ENCODE measurements around the gene TMTC4. TPM values are rescaled to one million over a fixed set of nuclear protein-coding genes. Genes with fewer than 3 reads are reported as not detected.
"Not testable (repeated sequence)": the region's sequence is repeated elsewhere in the genome, so short reads cannot be mapped to it uniquely, and the experiment has no call there.

TMTC4 gene
- total RNA-seq, 2 experiments from 2014 or later, result 13.4 to 16.8 TPM

DNA sequence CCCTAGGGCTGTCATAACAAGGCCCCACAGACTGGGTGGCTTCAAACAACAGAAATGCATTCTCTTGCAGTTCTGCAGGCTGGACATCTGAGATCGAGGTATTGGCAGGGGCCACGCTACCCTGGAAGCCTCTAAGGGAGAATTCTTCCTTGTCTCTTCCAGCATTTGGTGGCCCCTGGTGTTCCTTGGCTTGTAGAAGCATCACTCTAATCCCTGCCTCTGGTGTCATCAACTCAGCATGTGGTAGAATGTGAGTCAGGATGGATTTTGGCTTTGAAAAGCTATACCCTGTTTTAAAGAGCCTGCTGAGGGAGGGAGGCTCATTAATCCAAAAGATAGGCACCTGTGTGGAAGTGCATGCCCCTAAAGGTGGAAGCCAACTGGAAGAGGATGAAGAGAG is 78.1 kb downstream of the TMTC4 start:
- Mint-ChIP-seq H3K27me3 (no peaks in the 10 kb centered on the region), H3K4me1 (no peaks in the 10 kb centered on the region), H3K36me3 (no peaks in the 10 kb centered on the region), H3K27ac (no peak overlapping the region), H3K4me3 (no peak overlapping the region), H3K9me3 (no peaks in the 10 kb centered on the region)
- DNase-seq, result no peak

DNA sequence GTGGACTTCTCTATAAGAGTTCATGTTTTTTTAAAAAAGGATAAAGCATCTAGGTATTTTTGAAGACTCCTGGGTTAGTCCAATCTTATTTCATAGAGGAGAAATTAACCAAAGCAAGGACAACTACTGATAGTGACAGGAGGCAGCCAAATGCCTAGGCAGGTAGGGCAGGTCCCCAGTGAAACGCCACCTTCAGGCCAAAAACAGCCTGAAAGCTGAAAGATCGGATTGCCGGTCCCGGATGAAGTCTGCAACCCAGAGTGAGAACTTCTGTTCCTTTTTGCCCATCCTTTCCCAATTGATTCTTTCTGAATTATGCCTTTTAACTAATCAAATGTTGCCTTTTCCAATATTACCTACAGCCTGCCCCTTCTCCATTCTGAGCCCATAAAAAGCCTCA is 79.9 kb downstream of the TMTC4 start:
- Mint-ChIP-seq H3K9me3 (no peaks in the 10 kb centered on the region), H3K4me3 (no peak overlapping the region), H3K27ac (no peak overlapping the region), H3K36me3 (no peaks in the 10 kb centered on the region), H3K27me3 (no peaks in the 10 kb centered on the region), H3K4me1 (peaks cover 1% of the 10 kb centered on the region)
- DNase-seq, result no peak

DNA sequence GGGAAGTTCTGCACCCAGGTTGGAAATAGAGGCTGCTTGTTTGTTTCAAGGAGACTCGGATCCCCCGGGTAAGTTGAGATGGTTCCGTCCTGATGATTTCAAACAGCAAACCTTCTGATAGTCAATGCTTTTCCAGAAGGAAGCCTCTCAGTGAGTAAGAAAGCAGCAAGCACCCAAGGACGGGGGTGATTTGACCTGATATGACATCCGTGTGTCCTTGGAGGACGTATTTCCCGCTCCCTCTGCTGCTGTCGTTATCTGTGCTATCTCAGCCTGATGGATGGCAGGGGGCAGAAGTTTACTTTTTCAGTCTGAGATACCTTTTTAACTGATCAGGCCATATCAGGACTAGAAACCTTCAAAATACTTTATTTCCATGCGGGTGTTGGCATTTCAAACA is 80.3 kb downstream of the TMTC4 start:
- Mint-ChIP-seq H3K36me3 (no peaks in the 10 kb centered on the region), H3K4me3 (no peak overlapping the region), H3K4me1 (peaks cover 1% of the 10 kb centered on the region), H3K9me3 (no peaks in the 10 kb centered on the region), H3K27me3 (no peaks in the 10 kb centered on the region), H3K27ac (no peak overlapping the region)
- DNase-seq, result no peak

DNA sequence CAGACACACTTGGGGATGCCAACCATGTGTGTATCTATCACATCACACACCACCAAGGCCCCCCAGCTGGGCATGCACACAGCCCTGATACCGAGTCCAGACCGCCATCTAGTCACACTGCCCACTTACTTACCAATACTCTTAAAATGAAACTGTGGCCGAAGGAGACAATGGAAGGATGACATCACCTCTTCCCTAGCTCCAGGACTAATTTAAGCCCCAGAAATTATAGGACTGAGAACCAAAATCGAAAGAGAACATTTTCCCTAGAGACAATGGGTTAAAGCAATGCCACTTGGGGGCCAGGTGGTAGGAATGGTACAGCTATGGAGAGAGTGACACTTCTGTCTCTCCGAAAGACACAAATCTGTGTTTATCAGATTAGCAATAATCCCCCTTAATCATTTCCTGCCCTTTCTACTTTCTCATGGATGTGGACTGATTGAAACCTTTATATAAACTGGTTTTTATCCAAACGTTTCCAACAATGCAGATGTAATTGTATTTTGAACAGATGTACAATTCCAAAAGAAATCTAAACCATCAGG is 85.3 kb downstream of the TMTC4 start:
- Mint-ChIP-seq H3K4me3 (peak overlapping the region; percentile 68), H3K9me3 (peaks cover 3% of the 10 kb centered on the region), H3K27me3 (no peaks in the 10 kb centered on the region), H3K4me1 (peaks cover 37% of the 10 kb centered on the region), H3K36me3 (no peaks in the 10 kb centered on the region), H3K27ac (peak overlapping the region; percentile 87)
- no peak for DNase-seq

DNA sequence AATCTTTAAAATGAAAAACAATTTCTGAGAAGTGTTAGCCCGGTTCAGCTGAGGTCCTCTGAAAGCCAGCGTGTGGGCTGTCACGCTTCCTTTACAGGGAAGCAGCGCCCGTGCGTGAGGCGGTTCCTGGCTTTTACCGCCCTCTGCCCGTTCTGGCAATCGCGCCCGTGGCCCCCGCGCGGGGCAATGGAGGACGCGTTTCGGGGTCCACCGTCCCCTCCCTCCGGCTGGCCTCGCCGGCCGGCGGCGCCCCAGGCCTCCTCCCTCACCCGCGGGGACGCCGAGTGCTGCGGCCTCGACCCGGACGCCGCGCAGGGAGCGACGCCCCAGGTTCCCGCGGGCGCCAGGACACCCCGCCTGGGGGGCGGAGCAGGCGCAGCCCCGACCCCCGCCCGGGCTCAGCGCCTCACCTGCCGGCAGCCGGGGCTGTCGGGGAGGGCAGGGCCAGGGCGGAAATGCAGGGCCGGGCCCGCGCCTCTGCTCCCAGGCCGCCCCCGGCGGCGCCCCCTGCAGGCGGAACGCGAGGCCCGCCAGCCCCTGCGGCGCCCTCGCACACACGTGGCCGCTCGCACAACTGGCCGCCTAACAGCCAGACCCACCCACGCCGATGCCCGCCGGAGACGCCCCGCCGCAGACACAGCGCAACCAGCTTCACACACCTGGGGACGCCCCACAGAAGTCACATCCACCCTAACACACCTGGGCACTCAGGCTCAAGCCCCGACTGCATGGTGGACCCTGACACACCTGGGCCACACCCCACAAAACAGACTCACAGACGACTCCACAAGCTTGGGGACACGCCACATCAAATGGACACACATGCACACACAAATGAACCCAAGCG is 86.0 kb downstream of the TMTC4 start, which contains the start of gene GGACT:
Gene GGACT, minus strand, starts transcription at position 459 of the 847 bp plus-strand sequence. CDS start 56,198 bp downstream, outside the sequence.
- Mint-ChIP-seq H3K27me3 (no peaks in the 10 kb centered on the region), H3K9me3 (peaks cover 3% of the 10 kb centered on the region), H3K4me3 (peak within 1 kb of the TSS; percentile 78), H3K36me3 (no peaks in the 10 kb centered on the region), H3K4me1 (peaks cover 38% of the 10 kb centered on the region), H3K27ac (peak within 1 kb of the TSS; percentile 89)
- DNase-seq, result peak; percentile 90

DNA sequence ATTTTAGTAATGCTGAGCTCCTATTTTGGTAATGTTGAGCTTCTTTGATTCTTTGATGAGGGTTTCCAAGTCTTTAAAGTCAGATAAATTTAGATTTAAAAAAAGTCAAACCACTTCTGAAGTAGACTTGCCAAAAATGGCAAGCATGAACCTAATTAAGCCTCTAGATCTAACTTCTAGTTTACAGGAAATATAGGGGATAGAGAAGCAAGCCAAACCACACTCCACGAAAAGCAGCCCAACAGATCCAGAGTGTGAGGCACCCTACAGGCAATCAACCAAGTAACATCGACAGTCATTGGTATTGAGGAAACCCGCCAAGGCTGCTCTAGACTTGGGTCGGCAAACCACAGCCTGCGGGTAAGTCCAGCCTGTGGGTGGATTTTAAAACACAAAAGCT is 89.7 kb downstream of the TMTC4 start:
- no peak overlapping the region for H3K4me3 Mint-ChIP-seq
- peak; percentile 9 for DNase-seq
- H3K4me1 Mint-ChIP-seq, result peaks cover 50% of the 10 kb centered on the region
- H3K36me3 Mint-ChIP-seq, result peaks cover 12% of the 10 kb centered on the region
- peaks cover 4% of the 10 kb centered on the region for H3K9me3 Mint-ChIP-seq
- H3K27me3 Mint-ChIP-seq, result no peaks in the 10 kb centered on the region
- H3K27ac Mint-ChIP-seq, result peak overlapping the region; percentile 35

DNA sequence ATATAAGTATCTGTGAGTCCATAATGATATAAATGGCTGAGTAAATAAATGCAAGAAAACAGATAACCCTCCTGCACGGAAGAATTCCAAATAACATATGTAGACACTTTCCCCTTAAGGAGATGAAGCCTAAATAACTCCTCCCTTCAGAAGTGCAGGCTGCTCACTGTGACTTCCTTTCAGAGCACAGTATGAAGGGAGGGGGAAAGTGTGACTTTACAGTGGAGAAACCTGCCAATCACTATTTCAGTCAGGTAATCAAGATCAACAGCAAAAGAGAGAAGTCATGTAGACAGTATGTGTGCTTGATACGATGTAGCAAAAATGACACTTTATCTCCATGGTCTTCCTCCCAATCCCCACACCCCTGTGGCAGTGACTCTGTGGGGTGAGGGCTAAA is 93.1 kb downstream of the TMTC4 start:
- H3K9me3 Mint-ChIP-seq, result peaks cover 1% of the 10 kb centered on the region
- H3K27ac Mint-ChIP-seq, result no peak overlapping the region

DNA sequence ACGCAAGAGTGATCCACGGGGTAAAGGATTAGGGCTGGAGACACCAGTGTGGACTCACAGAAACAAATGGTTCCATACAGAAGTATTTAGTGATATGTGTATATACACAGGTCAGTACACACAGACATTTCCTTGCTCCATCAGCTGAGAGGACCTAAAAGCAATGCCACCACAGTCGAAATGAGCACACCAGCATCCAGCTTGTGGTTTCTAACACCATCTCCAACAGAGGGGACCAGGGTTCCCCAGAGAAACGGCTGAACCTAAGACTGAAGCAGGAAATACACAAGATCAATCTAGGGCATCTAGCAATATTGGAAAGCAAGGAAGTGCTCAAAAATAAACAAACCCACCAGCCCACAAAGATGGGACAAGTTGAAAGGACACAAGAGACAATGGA is 93.6 kb downstream of the TMTC4 start:
- no peak overlapping the region for H3K27ac Mint-ChIP-seq
- peaks cover 30% of the 10 kb centered on the region for H3K4me1 Mint-ChIP-seq
- H3K36me3 Mint-ChIP-seq, result peaks cover 12% of the 10 kb centered on the region
- H3K27me3 Mint-ChIP-seq, result no peaks in the 10 kb centered on the region
- H3K9me3 Mint-ChIP-seq, result peaks cover 1% of the 10 kb centered on the region
- no peak overlapping the region for H3K4me3 Mint-ChIP-seq
- no peak for DNase-seq

More for the DNA sequence above, 93.1 kb downstream of the TMTC4 start:
- H3K4me1 Mint-ChIP-seq, result peaks cover 32% of the 10 kb centered on the region
- H3K4me3 Mint-ChIP-seq, result no peak overlapping the region
- no peaks in the 10 kb centered on the region for H3K27me3 Mint-ChIP-seq
- DNase-seq, result no peak
- peaks cover 12% of the 10 kb centered on the region for H3K36me3 Mint-ChIP-seq

DNA sequence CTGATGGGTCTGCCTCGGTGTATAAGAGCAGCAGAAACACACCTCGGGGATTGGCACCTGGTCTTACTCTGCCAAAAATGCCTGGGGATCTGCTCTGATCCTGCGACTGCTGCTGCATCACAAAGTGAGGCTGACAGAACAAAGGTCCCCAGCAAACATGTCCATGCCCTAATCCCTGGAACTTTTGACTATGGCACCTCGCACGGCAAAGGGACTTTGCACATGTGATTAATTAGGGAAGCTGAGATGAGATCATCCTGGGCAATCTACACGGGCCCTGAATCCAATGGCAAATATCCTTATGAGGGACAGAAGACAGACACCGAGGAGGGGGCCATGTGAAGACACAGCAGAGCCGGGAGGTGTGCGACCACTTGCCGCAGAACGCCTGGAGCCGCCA is 94.5 kb downstream of the TMTC4 start:
- Mint-ChIP-seq H3K36me3 (peaks cover 12% of the 10 kb centered on the region), H3K27me3 (no peaks in the 10 kb centered on the region), H3K4me1 (peaks cover 24% of the 10 kb centered on the region), H3K4me3 (no peak overlapping the region), H3K27ac (no peak overlapping the region), H3K9me3 (peaks cover 1% of the 10 kb centered on the region)
- DNase-seq, result no peak

DNA sequence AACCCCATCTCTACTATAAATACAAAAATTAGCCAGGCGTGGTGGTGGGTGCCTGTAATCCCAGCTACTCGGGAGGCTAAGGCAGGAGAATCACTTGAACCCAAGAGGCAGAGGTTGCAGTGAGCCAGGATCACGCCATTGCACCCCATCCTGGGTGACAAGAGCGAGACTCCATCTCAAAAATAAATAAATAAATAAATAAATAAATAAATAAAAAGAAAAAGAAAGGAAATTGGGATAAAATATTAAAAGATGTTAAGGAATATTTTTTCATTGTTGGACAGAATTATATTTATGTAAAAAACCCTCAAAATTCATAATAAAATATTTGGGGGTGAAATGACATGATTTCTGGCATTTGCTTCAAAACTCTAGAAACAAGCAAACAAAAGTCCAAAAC is 97.4 kb downstream of the TMTC4 start:
- not testable (repeated sequence) for H3K4me3 Mint-ChIP-seq, H3K9me3 Mint-ChIP-seq, H3K27me3 Mint-ChIP-seq, DNase-seq, H3K27ac Mint-ChIP-seq
- Mint-ChIP-seq H3K4me1 (peaks cover 32% of the 10 kb centered on the region), H3K36me3 (peaks cover 12% of the 10 kb centered on the region)

DNA sequence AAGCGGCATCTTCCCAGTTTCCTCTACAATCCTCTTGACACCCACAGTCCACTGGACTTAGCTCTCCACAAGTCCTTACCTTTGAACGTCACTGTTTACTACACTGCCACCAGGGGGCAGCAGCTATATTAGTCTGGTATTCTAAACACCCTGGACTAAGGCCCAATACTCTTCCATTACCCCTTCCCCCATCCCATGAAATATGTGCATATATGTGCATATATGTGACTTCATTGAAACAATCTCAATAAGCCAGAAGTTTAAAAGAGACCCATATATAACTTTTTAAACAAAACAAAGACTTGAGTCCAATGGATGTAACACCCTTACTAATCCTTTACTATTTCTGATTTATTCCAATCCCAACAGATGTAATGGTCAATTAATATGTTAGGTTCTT is 101.5 kb downstream of the TMTC4 start:
- Mint-ChIP-seq H3K27me3 (no peaks in the 10 kb centered on the region), H3K36me3 (peaks cover 3% of the 10 kb centered on the region), H3K9me3 (no peaks in the 10 kb centered on the region), H3K27ac (no peak overlapping the region), H3K4me1 (peaks cover 19% of the 10 kb centered on the region), H3K4me3 (no peak overlapping the region)
- peak; percentile 59 for DNase-seq

DNA sequence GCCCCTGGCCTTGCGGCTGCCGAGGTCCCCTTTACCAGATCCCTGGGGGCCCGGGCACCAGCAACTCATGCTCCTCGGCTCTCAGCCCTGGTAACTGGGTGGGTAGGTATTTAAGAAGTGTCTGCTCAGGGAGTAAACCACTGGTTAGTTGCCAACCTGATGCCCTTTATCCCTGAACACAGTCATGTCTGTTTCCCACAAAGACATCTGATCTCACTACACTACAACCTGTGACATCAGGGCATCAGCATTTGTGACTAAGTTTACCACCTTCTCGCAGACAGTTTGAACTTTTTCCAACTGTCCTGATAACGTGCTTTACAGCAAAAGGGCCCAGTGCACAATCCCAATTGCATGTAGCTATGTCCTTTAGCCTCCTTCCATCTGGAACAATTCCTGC is 108.1 kb downstream of the TMTC4 start:
- Mint-ChIP-seq H3K27ac (no peak overlapping the region), H3K36me3 (peaks cover 3% of the 10 kb centered on the region), H3K9me3 (no peaks in the 10 kb centered on the region), H3K4me3 (no peak overlapping the region), H3K4me1 (no peaks in the 10 kb centered on the region), H3K27me3 (no peaks in the 10 kb centered on the region)
- DNase-seq, result no peak

DNA sequence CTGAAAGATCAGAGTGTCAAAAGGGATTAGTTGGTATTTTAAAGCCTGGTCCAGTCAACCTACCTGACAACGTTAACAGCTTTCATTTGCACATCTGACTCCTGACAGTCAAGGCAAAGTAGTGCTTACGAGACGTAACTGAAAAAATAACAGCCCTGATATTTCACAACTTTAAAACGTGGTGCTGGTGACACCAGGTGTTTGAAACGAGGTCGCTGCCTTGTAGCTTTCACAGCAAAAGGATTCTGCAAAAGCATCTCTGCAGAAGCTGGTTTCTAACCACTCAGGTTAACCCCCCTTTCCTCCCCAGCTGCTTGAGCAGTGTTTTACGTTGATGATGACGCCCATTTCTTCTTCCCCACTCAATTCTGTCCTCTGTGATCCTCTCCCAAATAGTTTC is 109.3 kb downstream of the TMTC4 start:
- H3K4me3 Mint-ChIP-seq, result no peak overlapping the region
- no peaks in the 10 kb centered on the region for H3K4me1 Mint-ChIP-seq
- no peaks in the 10 kb centered on the region for H3K27me3 Mint-ChIP-seq
- H3K36me3 Mint-ChIP-seq, result peaks cover 3% of the 10 kb centered on the region
- no peak overlapping the region for H3K27ac Mint-ChIP-seq
- no peaks in the 10 kb centered on the region for H3K9me3 Mint-ChIP-seq
- no peak for DNase-seq

DNA sequence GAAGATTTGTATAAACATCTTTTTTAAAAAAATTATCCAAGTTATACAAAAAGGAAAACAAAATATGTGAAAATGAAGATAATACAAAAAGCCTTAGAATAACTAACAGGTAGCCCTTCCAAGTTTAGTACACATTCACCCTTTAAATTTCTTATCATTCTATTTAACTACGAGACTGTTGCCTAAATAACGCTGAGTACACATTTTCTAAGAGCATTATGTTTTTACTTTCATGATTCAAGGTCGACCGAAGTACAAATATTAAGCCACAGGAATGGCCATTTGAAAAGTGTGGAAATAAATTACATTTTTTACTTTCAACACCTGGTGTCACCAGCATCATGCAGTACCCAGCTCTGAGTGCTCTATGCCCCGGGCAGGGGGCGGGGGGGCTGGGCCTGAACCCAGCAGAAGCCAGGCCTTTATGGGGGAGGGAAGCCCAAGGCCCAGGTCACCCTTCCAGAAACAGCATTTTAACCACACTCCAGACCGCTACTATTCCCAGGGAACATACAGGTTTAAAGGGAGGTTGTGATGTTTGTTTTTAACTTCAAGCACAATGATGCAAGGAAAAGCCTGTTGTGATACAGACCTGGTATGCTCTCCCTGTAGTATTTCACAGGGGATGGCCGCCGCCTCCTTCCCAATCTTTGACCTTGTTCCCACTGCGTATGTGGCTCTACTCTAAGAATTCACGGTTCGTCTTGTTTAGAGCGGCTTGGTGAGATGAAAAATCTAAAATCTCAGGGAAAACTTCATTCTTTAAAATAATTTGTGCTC is 110.0 kb downstream of the TMTC4 start:
- H3K27me3 Mint-ChIP-seq, result no peaks in the 10 kb centered on the region
- H3K4me3 Mint-ChIP-seq, result no peak overlapping the region
- no peak for DNase-seq
- H3K4me1 Mint-ChIP-seq, result no peaks in the 10 kb centered on the region
- H3K36me3 Mint-ChIP-seq, result peaks cover 3% of the 10 kb centered on the region
- no peaks in the 10 kb centered on the region for H3K9me3 Mint-ChIP-seq
- no peak overlapping the region for H3K27ac Mint-ChIP-seq

DNA sequence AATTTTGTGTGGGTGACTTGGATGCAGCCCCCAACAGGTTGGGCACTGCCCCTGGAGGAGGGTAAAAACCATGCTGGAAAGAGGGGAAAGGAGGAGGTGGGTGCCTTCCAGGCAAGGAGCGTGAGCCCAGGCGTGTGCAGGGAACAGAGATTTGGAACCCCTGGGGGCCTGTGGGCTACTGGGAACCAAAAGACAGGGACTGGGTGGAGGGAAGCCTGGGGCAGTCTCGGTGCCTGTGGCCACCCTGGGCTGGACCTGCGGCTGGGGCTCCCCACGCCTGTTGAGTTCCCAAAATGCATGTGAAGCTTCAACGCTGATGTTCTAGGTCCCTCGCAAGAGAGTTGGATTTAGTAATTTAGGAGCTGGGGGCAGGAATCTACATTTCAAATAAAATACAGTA is 110.8 kb downstream of the TMTC4 start:
- Mint-ChIP-seq H3K27me3 (no peaks in the 10 kb centered on the region), H3K9me3 (no peaks in the 10 kb centered on the region), H3K4me1 (no peaks in the 10 kb centered on the region), H3K4me3 (no peak overlapping the region), H3K27ac (no peak overlapping the region), H3K36me3 (peaks cover 3% of the 10 kb centered on the region)
- no peak for DNase-seq

Measured in activated naive CD8-positive, alpha-beta T cell treated with anti-CD3 and anti-CD28 coated beads for 36 hours (primary cell).